DMS53 treated with DMSO at 0.1 percent for 48 hours (cell line): ENCODE measurements around the gene PDCD1LG2.
"Not testable (repeated sequence)": the region's sequence is repeated elsewhere in the genome, so short reads cannot be mapped to it uniquely, and the experiment has no call there.

Source experiments
- DNase-seq: peaks from one replicate; lab custom pipeline; 2025; ENCODE audit not compliant: unreplicated experiment; lab: John Stamatoyannopoulos, UW

Gene PDCD1LG2

GRCh38 chr9:5493679-5494511 lies 16.4 kb upstream of the PDCD1LG2 start:
- no peak for DNase-seq

DNA sequence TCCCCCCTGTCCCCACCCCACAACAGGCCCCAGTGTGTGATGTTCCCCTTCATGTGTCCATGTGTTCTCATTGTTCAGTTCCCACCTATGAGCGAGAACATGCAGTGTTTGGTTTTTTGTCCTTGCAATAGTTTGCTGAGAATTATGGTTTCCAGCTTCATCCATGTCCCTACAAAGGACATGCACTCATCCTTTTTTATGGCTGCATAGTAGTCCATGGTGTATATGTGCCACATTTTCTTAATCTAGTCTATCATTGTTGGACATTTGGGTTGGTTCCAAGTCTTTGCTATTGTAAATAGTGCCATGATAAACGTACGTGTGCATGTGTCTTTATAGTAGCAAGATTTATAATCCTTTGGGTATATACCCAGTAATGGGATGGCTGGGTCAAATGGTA lies 15.6 kb upstream of the PDCD1LG2 start:
- not testable (repeated sequence) for DNase-seq

DNA sequence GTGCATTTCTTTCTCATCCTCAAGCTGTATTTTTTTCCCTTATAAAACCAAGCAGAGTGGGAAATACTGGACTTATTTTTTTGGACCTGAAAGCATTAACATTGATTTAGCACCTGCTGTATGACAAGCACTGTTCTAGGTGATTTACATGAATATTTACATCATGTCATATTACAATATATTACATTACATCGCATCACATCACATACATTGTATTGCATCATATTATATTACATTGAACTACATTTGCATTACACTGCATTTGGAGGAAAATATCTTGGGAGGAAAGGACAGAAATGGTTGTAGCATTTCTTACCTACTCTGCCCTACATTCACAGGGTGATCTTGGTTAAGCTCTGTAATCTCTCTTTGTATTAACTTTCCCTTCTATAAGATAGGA lies 11.2 kb upstream of the PDCD1LG2 start:
- no peak for DNase-seq

DNA sequence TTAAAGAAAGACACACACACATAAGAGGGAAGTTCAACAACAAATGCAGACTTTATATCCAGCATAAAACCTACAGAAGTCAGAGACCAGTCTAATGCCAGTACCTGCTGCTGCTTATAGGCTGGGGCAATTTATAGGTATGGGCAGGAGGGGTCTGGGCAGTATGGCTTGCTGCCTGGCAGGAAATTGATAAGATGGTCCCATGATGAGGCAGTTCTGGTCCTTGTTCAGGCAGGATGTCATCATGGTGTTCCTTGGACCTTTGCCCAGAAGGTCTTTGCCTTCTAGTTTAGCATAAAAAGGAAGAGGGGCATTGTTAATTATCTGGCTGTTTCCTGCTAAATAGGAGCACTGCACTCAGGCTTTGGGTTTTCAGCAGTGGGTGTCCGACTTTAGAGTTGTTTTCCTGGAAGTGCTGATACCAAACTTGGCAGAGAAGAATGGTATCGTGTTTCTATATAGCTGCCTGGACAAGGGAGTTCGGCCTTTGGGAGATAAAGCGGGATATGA lies 10.4 kb upstream of the PDCD1LG2 start:
- DNase-seq, result no peak

DNA sequence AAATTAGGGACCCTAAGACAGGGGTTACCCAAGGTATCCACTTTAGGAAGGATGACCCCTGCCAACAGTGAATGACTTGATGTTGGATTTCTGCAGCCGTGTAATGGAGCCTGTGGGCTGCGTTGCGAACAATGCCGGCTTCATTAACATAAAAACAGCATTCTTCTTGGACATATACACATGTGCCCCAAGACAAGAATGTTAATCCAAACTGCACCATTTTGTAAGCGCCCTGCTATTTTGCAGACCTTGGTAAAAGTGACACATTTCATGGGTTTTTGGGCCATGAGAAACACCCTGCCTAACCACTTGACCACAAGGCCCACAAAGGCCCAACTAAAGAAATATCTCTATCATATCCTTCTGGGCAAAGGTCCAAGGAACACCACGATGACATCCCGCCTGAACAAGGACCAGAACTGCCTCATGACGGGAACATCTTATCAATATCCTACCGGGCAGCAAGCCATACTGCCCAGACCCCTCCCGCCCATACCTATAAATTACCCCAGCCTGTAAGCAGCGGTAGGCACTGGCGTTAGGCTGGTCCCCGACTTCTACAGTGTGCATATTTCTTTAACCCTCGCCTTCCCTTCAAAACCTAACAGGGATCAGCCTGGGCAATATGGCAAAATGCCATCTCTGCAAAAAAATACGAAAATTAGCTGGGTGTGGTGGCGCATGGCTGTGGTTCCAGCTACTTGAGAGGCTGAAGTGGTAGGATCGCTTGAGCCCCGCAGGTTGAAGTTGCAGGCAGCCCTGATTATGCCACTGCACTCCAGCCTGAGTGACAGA lies 9.7 kb upstream of the PDCD1LG2 start:
- DNase-seq, result no peak

DNA sequence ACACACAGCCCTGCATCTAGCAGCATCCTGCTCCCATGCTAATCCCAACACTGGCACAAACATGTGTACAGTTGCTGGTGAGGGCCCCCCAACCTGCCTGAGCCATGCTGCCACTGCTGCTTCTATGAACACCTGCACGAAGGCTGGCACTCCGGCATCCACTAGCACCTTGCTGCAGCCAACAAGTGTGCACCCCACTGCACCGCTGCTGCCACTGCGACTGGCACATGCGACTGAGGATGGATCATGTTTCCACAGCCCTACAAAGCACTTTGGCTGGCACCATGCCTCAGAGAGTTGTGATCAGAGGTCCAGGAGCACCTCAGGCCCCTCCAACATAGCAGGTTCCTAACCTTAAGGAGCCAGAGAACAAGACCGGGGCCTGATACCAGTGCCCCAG lies 7.8 kb upstream of the PDCD1LG2 start:
- DNase-seq, result no peak

- no peak for DNase-seq
These were observed 758 bp upstream of the PDCD1LG2 start for GRCh38 chr9:5509573-5509972.

DNA sequence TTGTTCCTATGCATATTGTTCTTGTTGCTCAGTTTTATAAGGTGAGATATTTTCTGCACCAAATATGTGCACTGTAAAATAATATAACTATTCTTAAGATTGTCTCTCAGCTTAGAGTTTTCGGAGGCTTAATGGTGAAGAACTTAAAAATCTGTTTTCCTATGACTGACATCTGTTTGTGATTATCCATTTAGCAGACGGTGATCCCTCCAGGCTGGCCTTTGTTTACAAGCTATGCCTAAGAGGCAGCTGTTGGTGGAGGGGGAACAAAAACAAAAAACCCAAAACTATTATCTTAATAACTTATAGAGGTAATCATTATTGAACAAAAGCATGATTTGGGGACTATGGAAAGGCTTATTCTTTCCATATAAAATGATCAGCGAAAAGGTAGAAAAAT lies 658 bp downstream of the PDCD1LG2 start:
- no peak for DNase-seq

DNA sequence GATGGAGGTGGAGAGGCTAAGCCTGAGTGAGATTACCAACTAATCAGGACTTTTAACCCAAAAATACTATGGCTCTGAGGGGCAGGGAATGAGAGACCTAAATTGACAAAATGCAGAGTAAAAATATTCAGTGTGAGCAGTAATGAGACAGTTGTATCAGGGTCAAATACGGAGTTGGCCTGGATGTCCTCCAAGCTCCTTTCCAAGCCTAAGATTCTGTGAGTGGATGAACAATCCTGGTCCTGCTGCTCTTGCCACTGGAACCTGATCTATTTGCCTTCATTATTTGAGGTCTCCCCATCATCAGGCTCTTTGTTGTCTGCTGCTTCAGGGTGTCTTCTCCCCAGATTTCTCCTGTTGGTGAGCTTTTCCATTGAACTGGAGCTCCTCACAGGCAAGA lies 1.1 kb downstream of the PDCD1LG2 start:
- DNase-seq, result no peak

DNA sequence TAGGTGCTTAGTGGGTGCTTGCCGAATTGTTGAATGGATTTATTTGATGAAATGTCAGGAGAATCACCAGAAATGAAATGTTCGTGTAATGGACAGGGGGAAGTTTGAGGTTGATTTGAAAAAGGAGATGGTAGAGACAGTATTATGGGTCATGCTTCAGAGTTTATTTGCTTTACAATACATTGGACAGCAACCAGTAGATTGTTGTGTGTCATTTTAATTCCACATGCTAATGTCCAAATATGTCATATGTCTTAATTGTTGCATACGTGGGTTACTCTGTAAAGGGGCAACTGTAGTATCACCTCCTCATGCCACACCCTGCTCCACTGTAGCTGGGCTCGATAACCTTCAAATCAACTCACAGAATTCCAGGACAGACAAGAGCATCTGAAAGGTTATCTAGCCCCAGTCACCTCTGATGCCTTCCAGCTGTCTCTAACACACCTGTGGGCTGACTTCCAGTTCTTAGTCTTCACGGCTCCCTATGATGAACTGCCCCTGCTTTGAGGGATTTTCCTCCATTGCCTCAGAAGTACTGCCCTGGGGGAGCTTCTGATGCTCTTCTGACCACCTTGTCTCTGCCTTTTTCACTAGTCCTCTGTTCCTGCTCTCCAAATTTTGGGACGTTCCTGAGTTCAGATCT lies 1.7 kb downstream of the PDCD1LG2 start:
- no peak for DNase-seq

DNA sequence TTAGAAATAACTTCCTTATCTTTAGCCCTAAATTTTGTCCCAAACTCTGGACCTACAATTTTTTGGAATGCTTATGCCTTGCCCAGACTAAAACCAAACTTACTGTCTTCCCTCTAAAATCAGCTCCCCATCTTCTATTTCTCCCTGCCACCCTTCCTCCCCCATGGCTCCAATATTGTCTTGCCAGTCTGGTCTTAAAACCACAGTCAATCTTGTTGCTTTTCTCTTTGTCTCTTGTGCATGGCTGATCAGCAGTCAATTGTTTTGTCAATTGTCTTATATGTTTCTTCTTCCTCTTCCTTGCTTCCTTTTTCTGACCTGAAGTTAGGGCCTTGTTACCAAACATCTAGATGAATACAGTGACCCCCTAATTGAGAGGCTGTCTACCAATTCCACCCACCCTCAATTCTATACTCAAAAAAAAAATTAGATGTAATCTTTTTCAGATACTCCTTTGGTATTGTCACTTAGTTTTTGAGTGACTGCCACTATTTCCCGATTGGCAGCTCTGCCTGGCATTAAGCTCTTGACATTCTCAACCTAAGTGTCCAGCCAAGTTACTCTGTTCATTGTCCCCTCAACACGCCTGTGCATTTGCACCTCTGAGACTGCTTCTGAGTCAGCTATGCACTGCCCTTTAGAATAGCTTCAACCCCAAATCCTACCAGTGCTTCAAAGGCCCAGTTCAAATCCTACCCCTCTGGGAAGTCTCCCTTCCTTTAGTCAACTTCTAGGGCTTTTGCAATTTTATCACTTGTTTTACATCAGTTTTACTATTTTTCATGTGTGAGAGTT lies 2.5 kb downstream of the PDCD1LG2 start:
- DNase-seq, result no peak

- DNase-seq, result no peak
These were observed 3.8 kb downstream of the PDCD1LG2 start for GRCh38 chr9:5513966-5514616.

DNA sequence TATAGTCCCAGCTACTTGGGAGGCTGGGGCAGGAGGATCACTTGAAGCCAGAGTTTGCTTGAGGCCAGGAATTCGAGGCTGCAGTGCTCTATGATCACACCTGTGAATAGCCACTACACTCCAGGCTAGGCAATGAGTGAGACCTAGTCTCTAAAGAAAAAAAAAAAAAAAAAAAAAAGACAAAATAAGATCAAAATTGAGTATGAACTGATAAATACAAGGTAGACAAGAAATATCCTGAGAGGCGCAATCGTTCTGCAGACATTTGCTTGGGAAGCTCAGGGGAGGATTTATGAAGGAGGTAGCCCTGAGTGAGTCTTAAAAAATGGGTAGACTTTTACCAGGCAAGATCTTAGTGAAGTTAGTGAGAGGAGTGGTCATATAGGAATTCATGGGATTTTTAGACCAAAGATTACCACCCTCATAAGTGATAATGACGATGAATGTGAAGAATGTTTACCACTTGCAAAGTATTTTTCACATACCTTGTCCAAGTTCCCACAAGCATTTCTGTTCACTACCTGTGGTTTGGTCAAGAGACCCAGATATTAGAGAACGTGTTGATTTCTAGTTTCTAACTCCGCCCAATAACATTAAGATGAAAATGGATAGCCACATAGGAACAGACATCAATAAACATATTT lies 4.4 kb downstream of the PDCD1LG2 start:
- no peak for DNase-seq

DNA sequence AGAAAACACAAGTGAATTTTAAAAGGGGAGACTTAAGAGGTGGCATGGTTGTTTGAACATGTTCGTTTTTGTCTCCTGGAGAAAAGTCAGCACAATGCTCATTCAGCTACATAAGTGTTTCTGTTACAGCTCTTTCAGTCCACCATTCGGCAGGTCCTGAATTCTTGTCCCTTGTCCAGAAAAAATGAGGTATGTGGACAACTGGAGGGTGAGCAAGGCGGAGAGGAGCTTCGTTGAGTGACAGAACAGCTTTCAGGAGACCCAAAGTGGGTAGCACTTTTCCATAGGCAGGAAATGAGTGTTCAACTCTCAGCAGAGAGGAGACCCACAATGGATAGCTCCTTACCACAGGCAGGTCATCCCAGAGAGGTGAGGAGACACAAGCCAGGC lies 4.9 kb downstream of the PDCD1LG2 start:
- DNase-seq, result no peak

- no peak for DNase-seq
These were observed 6.3 kb downstream of the PDCD1LG2 start for GRCh38 chr9:5516453-5517220.

- no peak for DNase-seq
These were observed 8.0 kb downstream of the PDCD1LG2 start for GRCh38 chr9:5518171-5518936.

DNA sequence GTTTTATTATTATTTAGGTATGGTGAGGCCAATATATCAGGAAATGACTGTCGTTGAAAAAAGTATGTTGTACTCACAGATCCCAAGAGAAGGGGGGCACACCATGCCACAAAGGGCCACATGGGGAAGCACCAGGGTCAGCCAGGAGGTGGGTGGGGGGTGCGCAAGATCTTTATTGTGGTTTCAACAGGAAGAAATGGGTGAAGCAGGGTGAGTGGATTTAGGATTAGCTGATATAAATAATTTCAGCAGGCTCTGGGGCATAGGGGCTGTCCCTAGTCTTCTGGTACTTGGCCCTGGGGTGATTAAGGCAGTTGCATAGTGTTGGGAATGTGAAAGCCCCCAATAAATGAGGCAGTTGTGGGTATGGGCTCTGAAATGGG lies 8.6 kb downstream of the PDCD1LG2 start:
- no peak for DNase-seq

- DNase-seq, result no peak
These were observed 13.8 kb downstream of the PDCD1LG2 start for GRCh38 chr9:5524090-5524489.
